NT2/D1 (cell line): ENCODE results near the gene BPIFB2.

Experiments
- SUZ12 ChIP-seq: IDR thresholded peaks from 2 replicates; pipeline ENCODE4 v1.6.1; 2011; ENCODE audit not compliant: insufficient read length, insufficient read depth; ENCODE audit errors: extremely low read depth
- YY1 ChIP-seq: IDR thresholded peaks from 2 replicates; pipeline ENCODE4 v1.6.1; 2011; ENCODE audit not compliant: insufficient read length, insufficient read depth
- ZNF274 ChIP-seq: IDR thresholded peaks from 2 replicates; pipeline ENCODE4 v1.6.1; 2011; ENCODE audit warnings: mild to moderate bottlenecking, low read depth, low read length

- TF ChIP-seq ZNF274 (no peak), YY1 (no peak), SUZ12 (no peak)
These were observed 10.1 kb upstream of the BPIFB2 start for GRCh38 chr20:32997431-32997830.
